Measurements from ENCODE around the gene RORC. TPM values are rescaled to one million over a fixed set of nuclear protein-coding genes. Genes with fewer than 3 reads are reported as not detected.
"Not testable (repeated sequence)": the region's sequence is repeated elsewhere in the genome, so short reads cannot be mapped to it uniquely, and the experiment has no call there.

The RORC gene
- total RNA-seq, 2 donors from 2014 or later: 32.3 to 51.4 TPM

DNA sequence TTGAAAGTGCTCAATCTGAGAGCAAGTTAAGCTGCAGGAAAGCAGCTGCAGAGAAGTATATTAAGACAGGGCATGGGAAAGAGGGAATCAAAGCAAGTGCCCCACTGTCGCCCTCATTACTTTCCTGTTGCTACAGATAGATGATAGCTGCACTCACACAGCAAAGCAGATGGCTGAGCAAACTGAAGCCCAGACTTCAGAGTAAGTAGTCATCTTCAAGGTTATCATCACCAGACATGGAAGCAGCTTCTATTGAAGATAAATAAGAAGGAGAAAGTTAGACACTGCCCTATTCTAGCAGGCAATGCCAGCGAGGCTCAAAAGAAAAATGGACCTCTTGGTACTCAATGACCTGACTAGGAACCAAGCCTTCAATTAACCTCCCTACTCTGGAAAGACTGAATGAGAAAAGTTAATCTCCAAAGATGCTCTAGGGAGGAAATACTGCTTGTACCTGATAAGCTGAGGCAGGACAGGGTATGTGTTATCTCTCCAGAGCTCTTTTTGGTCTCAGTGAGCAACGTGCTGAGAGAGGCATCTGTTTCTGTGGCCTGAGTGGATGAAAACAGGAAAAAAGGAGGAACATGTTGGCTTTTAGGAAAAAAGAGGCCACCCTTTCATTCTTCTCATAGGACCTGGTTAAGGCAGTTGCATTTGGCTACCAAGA, 57.2 kb downstream of the RORC start:
- intact Hi-C loops (cut with DNase I): no loop called here
- no peaks in the 10 kb centered on the region for H3K4me1 ChIP-seq
- no peak overlapping the region for H3K4me3 ChIP-seq
- H3K9me3 ChIP-seq: no peaks in the 10 kb centered on the region
- H3K27ac ChIP-seq: no peak overlapping the region
- ATAC-seq: no peak
- 64 to 77% methylated on average over 3 of the region's 3 CpGs for WGBS, 2 donors
- no peak for TF ChIP-seq POLR2A (IDR thresholded peaks at IDR 0.05)
- TF ChIP-seq, protein P1, sequence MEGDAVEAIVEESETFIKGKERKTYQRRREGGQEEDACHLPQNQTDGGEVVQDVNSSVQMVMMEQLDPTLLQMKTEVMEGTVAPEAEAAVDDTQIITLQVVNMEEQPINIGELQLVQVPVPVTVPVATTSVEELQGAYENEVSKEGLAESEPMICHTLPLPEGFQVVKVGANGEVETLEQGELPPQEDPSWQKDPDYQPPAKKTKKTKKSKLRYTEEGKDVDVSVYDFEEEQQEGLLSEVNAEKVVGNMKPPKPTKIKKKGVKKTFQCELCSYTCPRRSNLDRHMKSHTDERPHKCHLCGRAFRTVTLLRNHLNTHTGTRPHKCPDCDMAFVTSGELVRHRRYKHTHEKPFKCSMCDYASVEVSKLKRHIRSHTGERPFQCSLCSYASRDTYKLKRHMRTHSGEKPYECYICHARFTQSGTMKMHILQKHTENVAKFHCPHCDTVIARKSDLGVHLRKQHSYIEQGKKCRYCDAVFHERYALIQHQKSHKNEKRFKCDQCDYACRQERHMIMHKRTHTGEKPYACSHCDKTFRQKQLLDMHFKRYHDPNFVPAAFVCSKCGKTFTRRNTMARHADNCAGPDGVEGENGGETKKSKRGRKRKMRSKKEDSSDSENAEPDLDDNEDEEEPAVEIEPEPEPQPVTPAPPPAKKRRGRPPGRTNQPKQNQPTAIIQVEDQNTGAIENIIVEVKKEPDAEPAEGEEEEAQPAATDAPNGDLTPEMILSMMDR (IDR thresholded peaks at IDR 0.05): no peak
- H3K27me3 ChIP-seq: no peaks in the 10 kb centered on the region
- peaks cover 0 to 6% of the 10 kb centered on the region in 2 donors for H3K36me3 ChIP-seq (replicated peaks in 1 of 2; ENCODE audit: insufficient read depth in 1 of 2, low read depth in 2 of 2)
- DNase-seq: no peak

DNA sequence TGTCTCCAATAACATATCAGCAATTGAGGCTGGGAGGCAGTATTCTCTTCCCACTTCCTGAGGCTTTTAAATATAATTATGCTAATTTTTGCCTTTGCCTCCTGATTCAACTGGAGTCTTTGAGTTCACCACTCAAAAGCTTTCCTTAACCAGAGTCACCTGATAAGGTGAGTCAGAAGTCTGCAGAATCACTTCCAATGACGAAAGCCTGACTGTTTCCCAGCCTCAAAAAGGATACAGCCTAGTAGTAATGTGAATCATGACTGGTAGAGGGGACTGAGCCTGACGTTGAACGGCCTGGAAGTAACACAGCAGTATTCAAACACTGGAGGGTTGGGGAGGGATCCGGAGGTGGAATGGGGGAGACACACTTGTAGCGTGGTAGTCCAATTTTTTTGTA, 57.9 kb downstream of the RORC start:
- 69 to 72% methylated on average over 5 of the region's 5 CpGs for WGBS, 2 donors
- no peak for ATAC-seq
- no peaks in the 10 kb centered on the region for H3K9me3 ChIP-seq

DNA sequence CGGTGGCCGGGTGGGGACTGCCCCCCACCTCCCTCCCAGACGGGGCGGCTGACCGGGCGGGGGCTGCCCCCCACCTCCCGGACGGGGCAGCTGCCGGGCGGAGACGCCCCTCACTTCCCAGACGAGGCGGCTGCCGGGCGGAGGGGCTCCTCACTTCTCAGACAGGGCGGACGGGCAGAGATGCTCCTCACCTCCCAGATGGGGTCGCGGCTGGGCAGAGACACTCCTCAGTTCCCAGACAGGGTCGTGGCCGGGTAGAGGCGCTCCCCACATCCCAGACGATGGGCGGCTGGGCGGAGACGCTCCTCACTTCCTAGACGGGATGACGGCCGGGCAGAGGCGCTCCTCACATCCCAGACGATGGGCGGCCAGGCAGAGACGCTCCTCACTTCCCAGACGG, 62.3 kb downstream of the RORC start:
- H3K36me3 ChIP-seq (replicated peaks in 1 of 2; ENCODE audit: insufficient read depth in 1 of 2, low read depth in 2 of 2); H3K4me3 ChIP-seq; ATAC-seq; DNase-seq; intact Hi-C loops (cut with DNase I); H3K27ac ChIP-seq; H3K9me3 ChIP-seq; H3K27me3 ChIP-seq: not testable (repeated sequence)
- 87% methylated on average over 19 of the region's 34 CpGs; no CpG with 5 or more reads in 1 of the 2 donors for WGBS, 2 donors
- peaks cover 14% of the 10 kb centered on the region for H3K4me1 ChIP-seq

More for the DNA sequence above, 57.9 kb downstream of the RORC start:
- DNase-seq: no peak
- intact Hi-C loops (cut with DNase I): no loop called here
- TF ChIP-seq, protein P1 (IDR thresholded peaks at IDR 0.05): no peak
- TF ChIP-seq POLR2A (IDR thresholded peaks at IDR 0.05): no peak
- peaks cover 0 to 6% of the 10 kb centered on the region in 2 donors for H3K36me3 ChIP-seq (replicated peaks in 1 of 2; ENCODE audit: insufficient read depth in 1 of 2, low read depth in 2 of 2)
- H3K4me1 ChIP-seq: no peaks in the 10 kb centered on the region
- no peaks in the 10 kb centered on the region for H3K27me3 ChIP-seq
- H3K4me3 ChIP-seq: no peak overlapping the region
- H3K27ac ChIP-seq: no peak overlapping the region

DNA sequence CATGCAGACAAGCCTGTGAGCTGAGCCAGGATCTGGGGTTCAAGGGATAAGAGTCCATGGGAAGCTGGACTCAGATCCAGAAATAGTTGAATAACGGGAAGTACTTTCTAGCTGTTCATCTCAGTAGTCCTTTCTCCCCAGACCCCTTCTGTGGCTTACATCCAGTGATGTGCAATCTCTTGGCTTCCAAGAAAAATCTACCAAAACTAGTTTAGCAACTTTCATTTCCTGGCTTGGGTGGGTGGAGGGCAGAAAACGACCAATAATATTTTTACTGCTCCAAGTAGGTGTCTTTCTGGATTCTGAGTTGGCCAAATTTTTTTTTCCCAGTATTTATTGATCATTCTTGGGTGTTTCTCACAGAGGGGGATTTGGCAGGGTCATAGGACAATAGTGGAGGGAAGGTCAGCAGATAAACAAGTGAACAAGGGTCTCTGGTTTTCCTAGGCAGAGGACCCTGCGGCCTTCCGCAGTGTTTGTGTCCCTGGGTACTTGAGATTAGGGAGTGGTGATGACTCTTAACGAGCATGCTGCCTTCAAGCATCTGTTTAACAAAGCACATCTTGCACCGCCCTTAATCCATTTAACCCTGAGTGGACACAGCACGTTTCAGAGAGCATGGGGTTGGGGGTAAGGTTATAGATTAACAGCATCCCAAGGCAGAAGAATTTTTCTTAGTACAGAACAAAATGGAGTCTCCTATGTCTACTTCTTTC, 63.1 kb downstream of the RORC start:
- H3K9me3 ChIP-seq; intact Hi-C loops (cut with DNase I); H3K36me3 ChIP-seq (replicated peaks in 1 of 2; ENCODE audit: insufficient read depth in 1 of 2, low read depth in 2 of 2); H3K27me3 ChIP-seq; H3K4me3 ChIP-seq: not testable (repeated sequence)
- ATAC-seq: peak; percentile 65
- Histone ChIP-seq H3K27ac (peak overlapping the region in 2 of 4 donors; percentile 39 to 42), H3K4me1 (peaks cover 19% of the 10 kb centered on the region)
- WGBS, 2 donors: 26 to 27% methylated on average over 2 of the region's 7 CpGs
- peak in 3 of 4 donors; percentile 8 to 28 (median 25) for DNase-seq

DNA sequence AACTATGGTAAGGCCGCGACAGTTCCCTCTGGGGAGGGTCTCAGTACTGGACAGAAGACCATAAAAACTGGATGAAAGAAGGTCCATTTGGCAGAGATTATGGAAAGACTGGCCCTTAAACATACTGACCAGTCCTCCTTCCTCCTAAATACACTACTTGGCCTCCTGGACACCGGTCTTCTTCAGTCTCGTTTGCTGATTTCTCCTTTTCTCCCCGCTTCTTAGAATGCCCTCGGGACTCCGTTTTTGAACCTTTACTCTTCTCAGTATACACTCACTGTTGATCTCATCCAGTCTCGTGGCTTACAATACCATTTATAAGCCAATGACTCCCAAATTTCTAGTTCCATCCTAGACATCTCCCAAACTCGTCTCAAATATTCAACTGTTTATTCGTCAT, 67.6 kb downstream of the RORC start:
- peaks cover 25% of the 10 kb centered on the region for H3K4me1 ChIP-seq
- ATAC-seq (peak; percentile 3), DNase-seq (no peak)
- no peaks in the 10 kb centered on the region for H3K9me3 ChIP-seq
- H3K27ac ChIP-seq: peak overlapping the region in 3 of 4 donors; percentile 87 to 91 (median 91)
- WGBS, 2 donors: 33 to 49% methylated on average over 10 of the region's 10 CpGs
- intact Hi-C loops (cut with DNase I): no loop called here
- H3K36me3 ChIP-seq (replicated peaks in 1 of 2; ENCODE audit: insufficient read depth in 1 of 2, low read depth in 2 of 2): peaks cover 0 to 6% of the 10 kb centered on the region in 2 donors
- TF ChIP-seq POLR2A (IDR thresholded peaks at IDR 0.05): no peak
- TF ChIP-seq, protein P1 (IDR thresholded peaks at IDR 0.05): no peak
- H3K4me3 ChIP-seq: peak overlapping the region; percentile 79 to 97
- no peaks in the 10 kb centered on the region for H3K27me3 ChIP-seq
